ENCODE measurements around the gene CDIPT. TPM values are rescaled to one million over a fixed set of nuclear protein-coding genes. Genes with fewer than 3 reads are reported as not detected.

CDIPT gene
- total and polyA plus RNA-seq, 2 experiments from 2014 or later: 97.1 to 147 TPM

GRCh38 chr16:29813644-29814562 is 49.1 kb downstream of the CDIPT start:
- TF ChIP-seq EZH2phosphoT487 (IDR thresholded peaks at IDR 0.05; ENCODE audit: low read depth, severe bottlenecking, unreplicated experiment) (no peak), EZH2 (IDR thresholded peaks at IDR 0.05; ENCODE audit: borderline replicate concordance) (no peak), CTCF (IDR thresholded peaks at IDR 0.05; ENCODE audit: poor library complexity) (no peak)
- Histone ChIP-seq H4K20me1 (ENCODE audit: insufficient read depth, poor library complexity, severe bottlenecking) (peaks cover 14% of the 10 kb centered on the region), H3K79me2 (peaks cover 51% of the 10 kb centered on the region), H3K4me2 (peak overlapping the region; percentile 91), H3K4me1 (ENCODE audit: insufficient read depth) (peaks cover 38% of the 10 kb centered on the region), H3K9me3 (ENCODE audit: low read depth) (no peaks in the 10 kb centered on the region), H3K36me3 (replicated peaks; ENCODE audit: insufficient read depth, low read depth) (no peaks in the 10 kb centered on the region), H3K4me3 (no peak overlapping the region), H3K9me2 (replicated peaks; ENCODE audit: insufficient read depth) (no peaks in the 10 kb centered on the region), H3K27me3 (no peaks in the 10 kb centered on the region), H3K27ac (no peak overlapping the region), H2AFZ (no peak overlapping the region)
- WGBS (ENCODE audit: low lambda C conversion rate, missing lambda C conversion rate): 85% methylated on average over 23 of the region's 24 CpGs
- no peak for DNase-seq (ENCODE audit: low spot score)

GRCh38 chr16:29812754-29813643 is 50.0 kb downstream of the CDIPT start:
- Histone ChIP-seq H3K4me1 (ENCODE audit: insufficient read depth) (peaks cover 48% of the 10 kb centered on the region), H3K27ac (peak overlapping the region; percentile 93), H3K4me3 (peak overlapping the region; percentile 37), H4K20me1 (ENCODE audit: insufficient read depth, poor library complexity, severe bottlenecking) (peaks cover 23% of the 10 kb centered on the region), H2AFZ (no peak overlapping the region), H3K79me2 (peaks cover 51% of the 10 kb centered on the region), H3K27me3 (no peaks in the 10 kb centered on the region), H3K9me3 (ENCODE audit: low read depth) (no peaks in the 10 kb centered on the region), H3K4me2 (peak overlapping the region; percentile 91), H3K36me3 (replicated peaks; ENCODE audit: insufficient read depth, low read depth) (no peaks in the 10 kb centered on the region), H3K9me2 (replicated peaks; ENCODE audit: insufficient read depth) (no peaks in the 10 kb centered on the region)
- no peak for DNase-seq (ENCODE audit: low spot score)
- 77% methylated on average over 9 of the region's 9 CpGs for WGBS (ENCODE audit: low lambda C conversion rate, missing lambda C conversion rate)
- no peak for TF ChIP-seq CTCF (IDR thresholded peaks at IDR 0.05; ENCODE audit: poor library complexity)
- TF ChIP-seq EZH2 (IDR thresholded peaks at IDR 0.05; ENCODE audit: borderline replicate concordance): no peak
- no peak for TF ChIP-seq EZH2phosphoT487 (IDR thresholded peaks at IDR 0.05; ENCODE audit: low read depth, severe bottlenecking, unreplicated experiment)

- WGBS (ENCODE audit: low lambda C conversion rate, missing lambda C conversion rate): 0% methylated on average over 32 of the region's 69 CpGs
- Histone ChIP-seq H3K79me2 (peaks cover 47% of the 10 kb centered on the region), H3K27ac (peak within 1 kb of the TSS; percentile 93), H3K9me3 (ENCODE audit: low read depth) (no peaks in the 10 kb centered on the region), H3K27me3 (no peaks in the 10 kb centered on the region), H2AFZ (peak within 1 kb of the TSS; percentile 29), H4K20me1 (ENCODE audit: insufficient read depth, poor library complexity, severe bottlenecking) (peaks cover 24% of the 10 kb centered on the region), H3K4me3 (peak within 1 kb of the TSS; percentile 37), H3K9me2 (replicated peaks; ENCODE audit: insufficient read depth) (no peaks in the 10 kb centered on the region), H3K4me2 (peak within 1 kb of the TSS; percentile 91), H3K36me3 (replicated peaks; ENCODE audit: insufficient read depth, low read depth) (no peaks in the 10 kb centered on the region), H3K4me1 (ENCODE audit: insufficient read depth) (peaks cover 43% of the 10 kb centered on the region)
- TF ChIP-seq EZH2phosphoT487 (IDR thresholded peaks at IDR 0.05; ENCODE audit: low read depth, severe bottlenecking, unreplicated experiment) (no peak), CTCF (IDR thresholded peaks at IDR 0.05; ENCODE audit: poor library complexity) (no peak), EZH2 (IDR thresholded peaks at IDR 0.05; ENCODE audit: borderline replicate concordance) (no peak)
- peak; percentile 85 for DNase-seq (ENCODE audit: low spot score)
These were observed 50.9 kb downstream of the CDIPT start, which contains the start of gene PRRT2 for GRCh38 chr16:29811896-29812665. Gene PRRT2, plus strand, starts transcription at chr16:29812193. Its CDS starts 862 bp downstream, at chr16:29813055.
